HG03521 (cell line): ENCODE measurements around the gene RAB3GAP2.
"Not testable (repeated sequence)": the region's sequence is repeated elsewhere in the genome, so short reads cannot be mapped to it uniquely, and the experiment has no call there.

Experiments
- ATAC-seq: cut with Tn5 transposase; IDR thresholded peaks from one replicate; pipeline ENCODE4 v1.9.1; 2021; ENCODE audit warnings: mild to moderate bottlenecking, moderate library complexity; ENCODE audit not compliant: unreplicated experiment

Gene RAB3GAP2

DNA sequence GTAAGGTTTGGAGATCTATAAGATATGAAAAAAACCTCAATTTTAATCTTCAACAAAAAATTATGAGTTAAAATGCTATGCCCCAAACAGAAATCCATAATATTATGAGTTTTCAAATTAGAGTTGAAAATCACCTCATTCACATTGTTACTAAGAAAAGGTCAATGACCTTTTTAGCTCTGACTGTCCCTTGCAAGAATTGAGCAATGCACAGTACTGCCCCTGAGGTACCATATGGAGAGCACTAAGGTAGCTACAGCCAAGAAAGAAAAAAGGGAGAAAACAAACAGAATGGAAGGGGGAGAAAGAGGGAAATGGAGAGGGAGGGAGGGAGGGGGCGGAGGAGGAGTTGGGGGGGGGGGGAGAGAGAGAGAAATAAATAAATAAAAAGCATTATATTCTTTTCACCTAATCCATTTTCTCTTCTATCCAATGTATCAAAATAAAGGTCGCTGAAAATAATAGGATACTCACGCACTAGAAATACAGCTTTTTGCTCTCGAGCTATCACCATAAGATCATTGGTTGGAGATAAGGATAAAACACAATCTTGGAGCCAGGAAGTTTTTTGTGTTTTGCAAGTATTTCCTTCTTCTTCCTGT lies 58.8 kb downstream of the RAB3GAP2 start:
- ATAC-seq: no peak

DNA sequence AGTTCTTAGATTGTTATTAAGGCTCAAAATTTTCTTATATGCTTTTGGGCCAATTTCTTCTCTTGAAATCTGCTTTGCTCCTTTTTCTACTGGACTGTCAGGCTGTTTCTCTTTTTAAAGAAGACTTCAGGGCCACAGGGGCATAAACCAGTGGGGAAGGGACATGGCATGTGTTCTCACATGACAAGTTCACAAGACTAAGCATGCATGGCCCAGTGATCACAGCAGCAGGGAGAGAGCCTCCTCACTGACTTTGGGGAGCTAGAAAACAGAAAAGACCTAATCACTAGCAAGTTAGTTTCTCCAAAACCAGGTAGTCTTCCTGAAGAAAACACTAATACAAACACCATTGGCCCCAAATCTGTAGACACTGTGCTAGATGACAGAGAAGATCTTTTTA lies 64.8 kb downstream of the RAB3GAP2 start:
- no peak for ATAC-seq

DNA sequence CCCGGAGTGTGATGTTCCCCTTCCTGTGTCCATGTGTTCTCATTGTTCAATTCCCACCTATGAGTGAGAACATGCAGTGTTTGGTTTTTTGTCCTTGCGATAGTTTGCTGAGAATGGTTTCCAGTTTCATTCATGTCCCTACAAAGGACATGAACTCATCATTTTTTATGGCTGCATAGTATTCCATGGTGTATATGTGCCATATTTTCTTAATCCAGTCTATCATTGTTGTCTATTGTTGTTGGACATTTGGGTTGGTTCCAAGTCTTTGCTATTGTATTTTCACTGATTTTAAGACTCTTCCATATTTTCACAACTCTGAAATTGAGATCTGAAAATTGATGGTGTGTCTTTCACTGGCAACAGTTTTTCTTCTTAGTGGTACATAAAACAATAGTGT lies 67.5 kb downstream of the RAB3GAP2 start:
- not testable (repeated sequence) for ATAC-seq

DNA sequence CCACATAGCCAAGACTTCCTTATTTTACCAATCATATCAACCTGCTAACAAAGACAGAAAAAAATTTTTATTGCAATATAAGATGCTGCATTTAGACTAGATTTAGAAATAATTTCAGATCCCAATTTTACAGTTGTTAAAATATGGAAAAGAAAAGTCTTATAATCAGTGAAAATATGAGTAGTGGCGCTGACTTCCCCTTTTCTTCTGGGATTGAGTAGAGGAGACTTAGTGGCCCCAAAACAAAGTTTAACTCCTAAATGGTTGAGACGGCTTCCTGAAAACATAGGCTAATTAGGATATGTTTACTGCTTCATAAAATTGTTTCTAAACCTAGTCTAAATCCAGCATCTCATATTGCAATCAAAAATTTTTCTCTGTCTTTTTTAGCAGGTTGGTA lies 68.4 kb downstream of the RAB3GAP2 start:
- no peak for ATAC-seq

DNA sequence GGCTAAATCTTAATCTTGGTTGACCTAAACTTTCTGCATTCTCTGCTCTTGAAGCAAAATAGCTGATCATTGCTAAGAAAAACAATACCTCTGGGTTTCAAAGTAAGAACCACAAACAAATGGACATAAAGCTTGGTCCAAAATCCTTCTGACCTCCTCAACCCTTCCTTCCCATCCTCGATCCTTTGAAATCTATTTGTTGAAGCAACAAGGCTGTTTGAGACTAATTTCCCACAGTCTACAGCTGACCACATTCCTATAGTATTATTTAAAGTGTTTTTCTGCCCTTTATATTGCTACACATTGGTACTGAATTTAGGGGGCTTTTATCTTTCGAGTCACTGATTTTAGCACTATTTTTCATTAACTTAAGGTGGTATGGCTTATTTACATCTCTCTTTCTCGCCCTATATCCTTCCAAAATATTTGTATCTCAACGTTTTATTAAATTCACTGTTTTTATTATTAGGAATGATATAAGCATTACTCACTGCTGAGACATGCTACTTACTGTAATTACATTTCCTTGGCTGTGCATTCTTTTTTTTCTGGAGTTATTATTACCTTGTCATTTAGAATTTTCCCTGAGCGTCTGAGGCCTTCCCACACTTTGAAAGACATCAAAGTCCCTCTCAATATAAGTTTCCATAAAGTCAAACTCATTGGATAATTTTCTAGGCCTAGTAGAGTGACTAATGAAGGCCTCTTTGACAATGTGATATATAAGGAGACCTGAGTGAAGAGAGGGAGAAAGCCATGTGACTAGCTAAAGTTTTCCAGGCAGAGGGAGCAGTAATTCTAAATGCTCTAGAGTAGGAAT lies 73.9 kb downstream of the RAB3GAP2 start:
- ATAC-seq: no peak

DNA sequence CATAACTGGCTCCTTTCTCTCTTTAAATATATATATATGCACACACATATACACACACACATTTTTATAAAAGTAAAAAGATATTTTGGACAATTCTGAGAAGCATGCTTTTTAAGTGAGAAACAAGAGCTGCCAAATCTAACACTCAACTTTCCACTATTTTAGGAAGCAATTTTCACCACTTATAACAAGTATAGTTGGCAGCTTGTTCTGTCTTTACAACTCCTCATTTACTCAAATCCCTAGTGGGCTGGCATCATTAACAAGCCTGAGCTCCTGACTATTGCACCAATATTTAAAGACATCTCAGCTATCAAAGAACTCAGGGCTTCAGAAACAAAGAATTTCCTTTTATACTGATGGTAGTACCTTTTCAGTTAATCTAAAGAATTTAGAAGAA lies 76.6 kb downstream of the RAB3GAP2 start:
- ATAC-seq: no peak

DNA sequence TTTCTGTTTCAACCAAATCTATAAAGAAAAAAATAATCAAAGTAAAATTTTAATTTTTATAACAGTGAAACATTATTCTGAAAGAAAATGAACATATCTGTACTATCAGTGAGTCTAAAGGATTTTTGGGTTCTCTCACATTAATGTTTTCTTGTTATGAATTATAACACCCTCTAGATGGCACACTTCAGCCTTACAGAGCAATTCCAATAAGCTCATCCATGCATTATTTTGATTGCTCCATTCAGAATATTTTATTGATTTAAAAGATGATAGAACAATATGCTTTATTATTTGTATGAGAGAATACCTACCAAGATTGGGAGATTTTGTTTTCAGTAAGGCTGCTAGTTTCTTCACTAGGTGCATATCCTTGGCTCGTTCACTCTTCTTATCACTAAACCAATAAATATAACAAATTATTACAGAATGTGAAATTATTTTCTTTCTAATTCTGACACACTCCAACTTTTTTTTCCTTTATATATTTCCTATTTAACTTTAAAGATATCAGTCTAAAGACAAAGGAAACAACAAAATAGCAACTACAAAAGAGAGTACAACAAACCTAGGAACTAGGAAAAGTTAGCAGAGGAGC lies 82.4 kb downstream of the RAB3GAP2 start:
- ATAC-seq: no peak

DNA sequence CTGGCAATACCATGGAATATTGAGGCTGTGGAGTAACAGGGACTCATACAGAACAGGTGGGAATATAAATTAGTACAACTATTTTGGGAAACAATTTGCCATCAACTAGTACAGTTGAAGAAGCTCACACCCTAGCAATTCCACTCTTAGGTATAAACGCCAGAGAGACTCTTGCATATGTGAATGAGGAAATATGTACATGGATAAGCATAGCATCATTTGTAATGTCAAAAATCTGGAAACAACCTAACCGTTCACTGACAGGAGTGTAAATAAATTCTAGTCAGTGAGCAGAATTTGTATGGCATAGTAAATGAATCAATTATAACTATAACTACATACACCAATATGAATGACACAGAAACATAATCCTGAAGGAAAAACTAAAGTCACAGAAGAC lies 83.7 kb downstream of the RAB3GAP2 start:
- ATAC-seq: no peak

DNA sequence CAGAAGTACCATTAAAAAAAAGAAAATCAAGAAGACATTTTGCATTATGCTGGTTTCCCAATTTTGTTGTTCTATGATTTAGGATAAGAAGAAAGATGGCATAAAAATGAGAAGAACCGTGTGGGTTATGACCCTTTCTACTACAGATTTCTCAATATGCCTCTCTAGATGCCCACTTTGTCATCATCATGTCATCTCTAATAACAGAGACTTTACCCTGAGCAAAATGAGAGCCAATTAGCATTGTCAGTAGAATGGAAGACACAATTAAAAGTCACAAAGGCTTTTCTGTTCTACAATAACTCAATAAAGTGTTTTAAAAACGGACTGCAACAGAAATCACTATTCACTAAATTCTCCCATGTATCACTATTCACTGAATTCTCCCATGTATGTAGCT lies 85.5 kb downstream of the RAB3GAP2 start:
- no peak for ATAC-seq

DNA sequence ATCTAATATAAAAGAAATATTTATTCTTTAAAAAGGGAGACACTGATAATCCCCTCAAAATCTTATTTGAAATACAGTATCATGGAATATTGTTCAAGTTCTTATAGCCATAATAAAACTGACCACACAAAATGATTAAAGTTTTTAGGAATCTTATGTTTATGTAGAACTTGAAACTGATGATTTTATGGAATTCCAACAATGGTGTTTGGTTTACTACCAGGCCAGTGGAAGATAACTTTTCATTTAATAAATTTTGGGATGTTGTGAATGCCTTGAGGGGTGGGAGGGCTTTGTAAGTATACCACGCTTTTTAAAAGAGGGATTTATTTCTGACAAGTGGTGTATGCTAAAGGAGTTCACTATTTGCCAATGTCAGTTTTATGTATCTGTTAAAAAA lies 87.7 kb downstream of the RAB3GAP2 start:
- no peak for ATAC-seq

DNA sequence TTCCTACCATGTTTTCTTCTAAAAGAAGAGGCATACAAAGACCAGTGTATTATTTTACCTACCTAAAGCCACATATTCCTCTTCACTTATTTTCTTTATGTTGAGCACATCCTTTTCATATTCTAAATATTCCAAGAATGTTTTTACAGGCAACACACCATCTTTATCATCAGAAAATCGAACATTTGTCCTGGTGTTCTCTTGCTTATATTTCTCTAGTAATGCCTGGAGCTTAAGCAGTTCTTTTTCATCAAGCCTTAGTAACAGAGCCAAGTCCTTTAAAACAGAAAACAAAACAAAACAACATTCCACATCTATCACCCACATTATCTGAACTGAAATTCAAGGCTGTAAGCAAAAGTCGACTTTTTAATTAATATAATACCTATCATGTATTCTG lies 89.6 kb downstream of the RAB3GAP2 start:
- ATAC-seq: no peak

DNA sequence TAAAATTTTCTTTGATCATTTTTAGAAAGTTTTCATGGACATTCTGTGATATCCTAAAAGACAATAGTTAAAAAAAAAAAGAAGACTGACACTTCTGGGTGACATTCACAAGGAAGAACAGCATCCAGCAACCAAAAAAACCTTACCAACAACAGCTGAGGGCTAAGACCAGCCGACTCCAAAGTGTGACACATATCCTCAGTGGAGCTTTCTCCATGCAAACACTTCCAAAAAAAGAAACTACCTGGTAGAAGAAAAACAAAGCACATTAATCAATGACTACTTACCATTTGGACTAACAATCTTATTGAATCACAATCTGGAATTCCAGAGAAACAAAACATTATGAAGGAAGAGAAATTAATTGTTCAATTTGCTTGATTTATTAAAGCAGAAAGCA lies 90.1 kb downstream of the RAB3GAP2 start:
- no peak for ATAC-seq

DNA sequence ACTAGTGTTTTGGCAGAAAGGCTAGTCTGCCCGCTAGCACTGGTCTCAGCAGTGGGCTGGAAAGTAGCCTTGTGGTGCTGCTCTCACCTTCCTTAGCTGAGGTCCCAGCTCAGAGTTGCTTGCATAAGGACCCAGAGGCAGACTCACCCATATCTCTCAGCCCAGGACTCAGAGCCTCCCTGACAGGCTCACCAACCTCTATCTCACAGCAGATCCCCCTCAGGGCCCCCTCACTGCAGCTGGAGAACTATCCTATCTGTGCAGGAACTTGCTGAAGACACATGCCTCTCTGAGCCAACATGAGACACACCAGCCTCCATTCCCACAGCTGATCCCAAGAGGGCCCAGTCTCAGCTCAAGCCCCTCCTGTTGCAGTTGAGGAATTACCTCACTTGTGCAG lies 95.7 kb downstream of the RAB3GAP2 start:
- ATAC-seq: no peak

DNA sequence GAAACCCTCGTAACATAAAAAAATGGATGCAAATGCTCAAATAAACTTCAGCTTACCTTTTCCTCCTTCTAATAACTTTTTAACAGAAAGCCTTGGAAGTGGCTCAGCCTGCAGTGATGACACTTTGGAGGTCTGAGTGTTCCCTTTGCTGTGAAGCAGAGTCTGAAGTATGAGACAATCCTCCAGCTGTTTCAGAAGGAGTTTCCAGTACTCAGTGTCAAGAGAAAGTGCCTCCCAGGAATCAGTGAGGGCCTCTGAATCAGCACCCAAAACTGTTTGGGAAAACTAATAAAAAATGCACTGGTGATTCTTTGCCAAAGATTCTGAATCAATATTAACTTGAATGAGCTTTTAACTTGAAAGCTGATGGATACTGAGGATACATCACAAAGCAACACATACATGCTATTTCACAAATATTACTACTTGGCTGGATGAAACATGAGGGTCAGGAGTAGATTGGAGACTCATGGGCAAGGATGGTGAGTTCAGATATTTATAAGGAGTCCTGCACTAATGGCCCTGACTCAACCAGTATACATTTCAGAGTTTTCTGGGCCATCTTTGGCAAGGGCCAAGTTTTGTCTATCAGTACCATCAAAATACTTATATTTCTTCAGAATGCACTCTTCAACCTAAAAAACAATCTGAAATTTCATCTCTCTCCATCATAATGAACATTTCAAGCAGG lies 101.3 kb downstream of the RAB3GAP2 start:
- no peak for ATAC-seq

DNA sequence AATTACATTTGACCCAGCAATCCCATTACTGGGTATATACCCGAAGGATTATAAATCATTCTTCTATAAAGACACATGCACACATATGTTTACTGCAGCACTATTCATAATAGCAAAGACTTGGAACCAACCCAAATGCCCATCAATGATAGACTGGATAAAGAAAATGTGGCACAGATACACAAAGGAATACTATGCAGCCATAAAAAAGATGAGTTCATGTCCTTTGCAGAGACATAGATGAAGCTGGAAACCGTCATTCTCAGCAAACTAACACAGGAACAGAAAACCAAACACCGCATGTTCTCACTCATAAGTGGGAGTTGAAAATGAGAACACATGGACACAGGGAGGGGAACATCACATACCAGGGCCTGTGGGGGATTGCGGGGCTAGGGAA lies 102.4 kb downstream of the RAB3GAP2 start:
- not testable (repeated sequence) for ATAC-seq

DNA sequence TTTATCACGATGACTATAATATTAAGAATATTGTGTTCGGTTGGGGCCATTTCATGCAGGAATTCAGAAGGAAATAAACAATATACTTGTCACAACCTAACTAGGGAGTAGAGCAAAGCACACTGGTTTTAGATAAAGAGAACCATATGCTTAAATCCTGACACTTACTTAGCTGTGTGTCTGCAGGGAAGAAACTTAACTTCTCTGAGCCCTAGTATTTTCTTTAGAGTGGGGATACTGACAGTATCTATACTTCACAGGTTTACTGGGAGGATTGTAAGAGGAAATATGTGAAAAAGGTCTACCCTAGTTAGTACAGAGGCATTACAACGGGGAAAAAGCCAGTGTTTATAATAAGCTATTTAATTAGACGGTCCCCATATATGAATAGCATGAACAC lies 105.4 kb downstream of the RAB3GAP2 start:
- no peak for ATAC-seq

DNA sequence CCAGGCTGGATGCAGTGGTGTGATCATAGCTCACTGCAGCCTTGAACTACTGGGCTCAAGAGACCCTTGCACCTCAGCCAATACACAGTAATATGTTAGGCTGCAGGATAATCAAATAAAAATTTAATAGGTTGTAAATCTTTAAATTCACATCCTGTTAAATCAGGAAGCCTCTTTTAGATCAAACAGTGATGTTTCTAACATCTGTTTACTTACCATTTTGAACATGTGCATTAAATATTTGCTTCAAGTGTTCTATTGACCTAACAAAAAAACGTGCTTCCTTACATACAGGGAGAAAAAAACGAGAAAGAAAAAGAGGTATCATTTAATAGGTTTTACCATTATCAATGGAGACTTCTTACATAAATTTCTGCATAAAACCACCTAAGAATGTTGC lies 107.7 kb downstream of the RAB3GAP2 start:
- ATAC-seq: no peak

DNA sequence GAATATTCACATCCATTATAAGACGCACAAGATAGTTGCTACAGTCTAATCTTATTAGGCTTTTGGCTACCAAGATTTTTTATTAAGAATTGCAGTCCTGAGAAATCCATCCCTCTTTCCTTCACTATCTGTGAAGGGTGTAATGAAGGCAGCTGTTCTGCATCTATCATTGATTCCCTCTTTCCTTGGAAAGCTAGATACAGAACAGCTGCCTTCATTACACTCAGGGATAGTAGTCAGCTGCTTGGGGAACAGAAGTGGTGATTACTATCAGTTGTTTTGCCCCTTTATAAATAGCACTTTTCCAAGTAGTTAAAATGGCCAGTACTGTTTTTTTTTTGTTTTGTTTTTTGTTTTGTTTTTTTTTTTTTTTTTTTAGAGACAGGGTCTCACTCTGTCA lies 108.1 kb downstream of the RAB3GAP2 start:
- no peak for ATAC-seq

DNA sequence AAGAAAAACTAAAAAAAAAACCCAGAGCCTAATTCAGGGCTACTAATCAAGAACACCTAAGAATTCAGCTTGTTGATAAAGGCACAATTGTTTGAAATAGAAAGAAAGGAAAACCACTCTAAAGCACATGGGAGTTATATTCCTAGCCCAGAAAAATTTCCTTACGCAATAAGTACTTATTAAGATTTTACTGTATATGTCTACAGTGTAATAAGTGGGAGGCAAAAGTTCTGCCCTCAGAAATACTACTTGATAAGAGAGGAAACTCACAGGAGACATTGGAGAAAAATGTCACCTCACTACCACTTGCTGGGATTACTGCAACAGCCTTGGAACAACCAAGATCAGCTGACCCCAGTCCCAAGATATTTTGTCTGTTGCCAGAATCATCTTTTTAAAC lies 112.2 kb downstream of the RAB3GAP2 start:
- ATAC-seq: no peak

DNA sequence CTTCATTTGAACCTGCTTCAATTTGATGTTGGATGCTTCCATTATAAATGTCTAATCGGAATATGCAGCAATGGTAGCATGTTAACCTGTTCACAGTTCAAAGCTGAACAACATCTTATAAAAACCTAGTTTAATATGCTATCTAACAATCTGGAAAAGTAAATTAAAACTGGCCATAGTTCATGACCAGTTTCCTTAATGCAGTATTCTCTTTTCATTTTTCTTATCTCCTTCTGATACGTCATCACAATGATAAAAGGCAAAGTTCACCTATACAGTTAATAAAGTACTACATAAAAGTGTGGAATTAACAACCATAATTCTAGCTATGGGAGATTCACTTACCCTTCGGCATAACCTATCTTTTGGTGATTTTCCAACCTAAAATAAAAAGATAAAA lies 113.2 kb downstream of the RAB3GAP2 start:
- no peak for ATAC-seq

DNA sequence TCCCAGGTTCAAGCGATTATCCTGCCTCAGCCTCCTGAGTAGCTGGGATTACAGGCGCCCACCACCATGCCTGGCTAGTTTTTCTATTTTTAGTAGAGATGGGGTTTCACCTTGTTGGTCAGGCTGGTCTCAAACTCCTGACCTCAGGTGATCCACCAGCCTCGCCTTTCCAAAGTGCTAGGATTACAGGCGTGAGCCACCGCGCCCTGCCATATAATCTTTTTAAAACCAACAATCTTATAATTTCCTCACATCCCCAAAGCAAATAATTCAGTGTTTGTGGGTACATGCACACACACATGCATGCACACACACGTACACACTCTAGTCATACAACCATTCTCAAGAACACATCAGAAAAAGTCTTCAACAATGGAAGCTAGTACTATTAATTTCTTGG lies 113.7 kb downstream of the RAB3GAP2 start:
- ATAC-seq: not testable (repeated sequence)

DNA sequence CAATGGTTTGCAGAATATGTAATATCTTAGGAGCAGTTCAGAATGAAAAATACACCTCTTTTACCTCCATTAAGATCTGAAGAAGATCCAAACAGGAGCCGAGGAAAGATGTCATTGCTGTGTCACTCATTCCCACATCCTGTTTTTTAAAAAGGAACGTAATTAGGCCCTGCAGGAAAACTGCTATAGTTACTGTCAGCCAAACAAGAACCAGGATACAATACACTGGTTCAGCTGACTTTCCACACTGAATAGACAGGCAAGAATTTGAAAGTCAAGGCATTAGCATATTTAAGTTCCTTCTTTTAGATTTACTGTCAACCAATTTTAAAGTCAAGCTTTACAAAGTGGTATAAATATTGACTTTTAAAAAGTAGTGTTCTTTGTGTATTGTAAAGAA lies 114.5 kb downstream of the RAB3GAP2 start:
- ATAC-seq: no peak
